Measurements from ENCODE around the gene REV3L. TPM values are rescaled to one million over a fixed set of nuclear protein-coding genes. Genes with fewer than 3 reads are reported as not detected.
"Not testable (repeated sequence)": the region's sequence is repeated elsewhere in the genome, so short reads cannot be mapped to it uniquely, and the experiment has no call there.

Gene REV3L
- total and polyA plus RNA-seq, 5 donors: 8.2 to 30.1 (median 26.7) TPM

DNA sequence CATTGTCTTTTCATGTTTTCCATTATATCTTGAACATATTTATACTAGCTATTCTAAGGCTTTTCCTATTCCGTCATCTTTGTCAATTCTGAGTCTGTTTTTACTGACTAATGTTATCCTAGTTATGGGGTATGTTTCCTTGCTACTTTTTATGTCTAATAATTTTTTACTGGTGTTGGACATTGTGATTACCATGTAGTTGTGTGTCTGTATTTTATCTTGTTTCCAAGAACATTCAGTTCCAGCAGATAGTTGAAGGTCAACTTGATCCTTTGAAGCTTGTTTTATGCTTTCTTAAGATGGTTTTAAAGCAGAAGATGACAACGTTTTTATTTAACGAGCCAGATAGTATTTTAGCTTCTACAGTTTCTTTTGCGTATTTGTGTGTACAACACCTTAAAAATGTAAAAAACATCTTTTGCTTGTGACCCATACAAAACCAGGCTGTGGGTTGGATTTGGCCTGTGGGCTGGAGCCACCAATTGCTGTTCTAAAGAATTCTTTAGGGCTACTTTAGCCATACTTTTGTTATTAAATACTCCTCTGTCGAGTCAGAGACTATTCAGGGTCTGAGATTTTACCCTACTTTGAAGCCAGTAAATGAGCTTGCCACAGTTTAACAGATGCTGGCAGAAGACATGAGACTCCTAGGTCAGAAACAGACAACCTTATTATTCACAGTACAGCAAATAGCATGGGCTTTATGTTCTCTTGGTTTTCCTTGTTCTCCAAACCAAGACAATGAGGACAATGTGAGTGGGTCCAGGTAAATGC is 38.7 kb upstream of the REV3L start:
- no peaks in the 10 kb centered on the region for H3K9me3 ChIP-seq (ENCODE audit: control insufficient read depth, low read length)
- H3K27me3 ChIP-seq (ENCODE audit: control insufficient read depth, insufficient read depth): no peaks in the 10 kb centered on the region
- intact Hi-C loops (cut with DNase I): no loop called here
- H3K4me1 ChIP-seq (ENCODE audit: control insufficient read depth, insufficient read depth, low read length): peaks cover 8% of the 10 kb centered on the region
- 90% methylated on average over 5 of the region's 5 CpGs for WGBS
- ATAC-seq: no peak
- H3K27ac ChIP-seq (ENCODE audit: low read length): no peak overlapping the region
- no peak for DNase-seq
- H3K4me3 ChIP-seq (ENCODE audit: low read length): no peak overlapping the region

DNA sequence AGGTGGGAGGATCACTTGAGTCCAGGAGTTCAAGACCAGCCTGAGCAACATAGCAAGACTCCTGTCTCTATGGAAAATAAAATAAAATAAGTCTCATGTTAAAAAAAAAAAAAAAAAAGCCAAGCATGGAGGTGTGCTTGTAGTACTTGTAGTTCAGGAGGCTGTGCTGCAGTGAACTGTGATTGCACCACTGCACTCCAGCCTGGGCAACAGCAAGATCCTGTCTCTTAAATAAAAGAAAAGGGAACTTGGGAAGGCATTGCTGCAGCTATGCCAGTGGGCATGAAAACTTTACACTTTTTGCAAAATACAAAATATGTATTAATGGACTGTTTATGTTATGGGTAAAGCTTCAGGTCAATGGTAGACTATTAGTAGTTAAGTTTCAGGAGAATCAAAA is 37.5 kb upstream of the REV3L start:
- Histone ChIP-seq H3K27ac (ENCODE audit: low read length) (no peak overlapping the region), H3K4me1 (ENCODE audit: control insufficient read depth, insufficient read depth, low read length) (peaks cover 8% of the 10 kb centered on the region), H3K9me3 (ENCODE audit: control insufficient read depth, low read length) (no peaks in the 10 kb centered on the region), H3K4me3 (ENCODE audit: low read length) (no peak overlapping the region), H3K27me3 (ENCODE audit: control insufficient read depth, insufficient read depth) (no peaks in the 10 kb centered on the region)
- no peak for ATAC-seq
- intact Hi-C loops (cut with DNase I): no loop called here
- DNase-seq: no peak

DNA sequence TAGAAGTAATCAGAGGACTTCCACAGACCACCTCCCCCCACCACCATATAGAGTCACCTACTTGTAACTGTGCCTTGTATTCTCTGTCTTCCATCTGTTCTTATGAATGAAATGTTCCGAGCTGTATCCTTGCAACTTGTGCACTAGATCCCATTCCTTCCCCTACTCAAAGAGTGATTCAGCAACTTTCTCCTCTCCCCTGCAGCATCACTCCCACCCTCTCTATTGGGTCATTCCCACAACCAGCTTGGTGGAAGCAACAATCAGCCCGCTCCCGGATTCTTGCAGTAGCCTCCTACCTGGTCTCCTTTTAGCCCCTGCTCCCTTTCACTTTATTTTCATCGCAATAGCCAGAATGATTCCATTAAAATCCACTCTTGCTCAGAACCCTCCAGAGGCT is 34.9 kb upstream of the REV3L start:
- Histone ChIP-seq H3K9me3 (ENCODE audit: control insufficient read depth, low read length) (no peaks in the 10 kb centered on the region), H3K4me1 (ENCODE audit: control insufficient read depth, insufficient read depth, low read length) (peaks cover 1% of the 10 kb centered on the region), H3K27me3 (ENCODE audit: control insufficient read depth, insufficient read depth) (no peaks in the 10 kb centered on the region), H3K4me3 (ENCODE audit: low read length) (no peak overlapping the region), H3K27ac (ENCODE audit: low read length) (no peak overlapping the region)
- intact Hi-C loops (cut with DNase I): no loop called here
- DNase-seq (no peak), ATAC-seq (no peak)
- 88% methylated on average over 4 of the region's 4 CpGs for whole genome bisulfite sequencing

DNA sequence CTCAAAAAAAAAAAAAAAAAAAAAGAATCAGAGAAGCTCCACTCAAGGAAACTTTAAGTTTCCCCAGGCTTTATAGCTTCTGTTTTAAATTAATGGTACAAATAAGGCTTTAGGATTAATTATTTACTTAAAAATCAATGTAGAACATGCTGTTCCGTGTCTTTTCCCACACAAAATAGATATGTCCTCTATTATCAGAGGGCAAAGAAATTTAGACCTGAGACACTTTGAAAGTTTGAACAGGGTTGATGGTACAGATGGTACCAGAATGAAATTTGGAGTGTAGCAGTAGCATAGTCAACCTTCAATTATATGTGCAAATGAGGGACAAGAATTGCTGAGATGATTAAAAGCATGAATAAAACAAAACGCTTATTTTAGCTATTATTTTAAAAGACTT is 32.2 kb upstream of the REV3L start:
- no peaks in the 10 kb centered on the region for H3K9me3 ChIP-seq (ENCODE audit: control insufficient read depth, low read length)
- ATAC-seq (no peak), DNase-seq (no peak)
- H3K4me3 ChIP-seq (ENCODE audit: low read length): no peak overlapping the region
- H3K4me1 ChIP-seq (ENCODE audit: control insufficient read depth, insufficient read depth, low read length): no peaks in the 10 kb centered on the region
- 97% methylated on average over 2 of the region's 2 CpGs for WGBS
- no peak overlapping the region for H3K27ac ChIP-seq (ENCODE audit: low read length)
- no peaks in the 10 kb centered on the region for H3K27me3 ChIP-seq (ENCODE audit: control insufficient read depth, insufficient read depth)
- intact Hi-C loops (cut with DNase I): no loop called here

DNA sequence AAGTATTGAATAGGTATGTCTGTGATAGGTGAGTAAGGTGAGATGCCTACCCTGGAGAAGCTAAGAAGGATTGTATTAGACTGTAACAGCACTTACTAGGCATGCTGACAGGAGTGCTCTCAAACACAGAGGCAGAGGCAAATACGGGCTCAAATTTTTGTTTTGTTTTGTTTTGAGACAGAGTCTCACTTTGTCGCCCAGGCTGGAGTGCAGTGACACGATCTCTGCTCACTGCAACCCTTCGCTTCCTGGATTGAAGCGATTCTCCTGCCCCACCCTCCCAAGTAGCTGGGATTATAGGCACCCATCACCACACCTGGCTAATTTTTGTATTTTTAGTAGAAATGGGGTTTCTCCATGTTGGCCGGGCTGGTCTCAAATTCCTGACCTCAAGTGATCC is 31.5 kb upstream of the REV3L start:
- H3K9me3 ChIP-seq (ENCODE audit: control insufficient read depth, low read length); H3K4me1 ChIP-seq (ENCODE audit: control insufficient read depth, insufficient read depth, low read length); intact Hi-C loops (cut with DNase I); H3K27me3 ChIP-seq (ENCODE audit: control insufficient read depth, insufficient read depth); DNase-seq; H3K4me3 ChIP-seq (ENCODE audit: low read length); H3K27ac ChIP-seq (ENCODE audit: low read length); ATAC-seq: not testable (repeated sequence)
- 90% methylated on average over 6 of the region's 6 CpGs for WGBS

DNA sequence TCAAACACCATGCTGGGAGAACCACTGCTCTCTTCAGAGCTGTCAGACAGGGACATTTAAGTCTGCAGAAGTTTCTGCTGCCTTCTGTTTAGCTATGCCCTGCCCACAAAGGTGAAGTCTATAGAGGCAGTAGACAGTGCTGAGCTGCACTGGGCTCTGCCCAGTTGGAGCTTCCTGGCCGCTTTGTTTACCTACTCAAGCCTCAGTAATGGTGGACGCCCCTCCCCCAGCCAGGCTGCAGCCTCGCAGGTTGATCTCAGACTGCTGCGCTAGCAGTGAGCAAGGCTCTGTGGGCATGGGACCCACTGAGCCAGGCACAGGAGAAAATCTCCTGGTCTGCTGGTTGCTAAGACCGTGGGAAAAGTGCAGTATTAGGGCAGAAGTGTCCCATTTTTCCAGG is 24.2 kb upstream of the REV3L start:
- H3K4me1 ChIP-seq (ENCODE audit: control insufficient read depth, insufficient read depth, low read length); DNase-seq; ATAC-seq; H3K27ac ChIP-seq (ENCODE audit: low read length); intact Hi-C loops (cut with DNase I); H3K27me3 ChIP-seq (ENCODE audit: control insufficient read depth, insufficient read depth); H3K4me3 ChIP-seq (ENCODE audit: low read length); H3K9me3 ChIP-seq (ENCODE audit: control insufficient read depth, low read length): not testable (repeated sequence)
- WGBS: 95% methylated on average over 5 of the region's 5 CpGs

DNA sequence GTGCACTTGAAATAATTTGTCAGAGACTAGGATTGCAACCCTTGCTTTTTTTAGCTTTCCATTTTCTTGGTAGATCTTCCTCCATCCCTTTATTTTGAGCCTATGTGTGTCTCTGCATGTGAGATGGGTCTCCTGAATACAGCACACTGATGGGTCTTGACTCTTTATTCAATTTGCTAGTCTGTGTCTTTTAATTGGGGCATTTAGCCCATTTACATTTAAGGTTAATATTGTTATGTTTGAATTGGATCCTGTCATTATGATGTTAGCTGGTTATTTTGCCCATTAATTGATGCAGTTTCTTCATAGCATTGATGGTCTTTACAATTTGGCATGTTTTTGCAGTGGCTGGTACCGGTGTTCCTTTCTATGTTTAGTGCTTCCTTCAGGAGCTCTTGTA is 22.5 kb upstream of the REV3L start:
- H3K9me3 ChIP-seq (ENCODE audit: control insufficient read depth, low read length); H3K27me3 ChIP-seq (ENCODE audit: control insufficient read depth, insufficient read depth); intact Hi-C loops (cut with DNase I); H3K27ac ChIP-seq (ENCODE audit: low read length); DNase-seq; H3K4me3 ChIP-seq (ENCODE audit: low read length); ATAC-seq; H3K4me1 ChIP-seq (ENCODE audit: control insufficient read depth, insufficient read depth, low read length): not testable (repeated sequence)
- WGBS: 95% methylated on average over 1 of the region's 1 CpG

DNA sequence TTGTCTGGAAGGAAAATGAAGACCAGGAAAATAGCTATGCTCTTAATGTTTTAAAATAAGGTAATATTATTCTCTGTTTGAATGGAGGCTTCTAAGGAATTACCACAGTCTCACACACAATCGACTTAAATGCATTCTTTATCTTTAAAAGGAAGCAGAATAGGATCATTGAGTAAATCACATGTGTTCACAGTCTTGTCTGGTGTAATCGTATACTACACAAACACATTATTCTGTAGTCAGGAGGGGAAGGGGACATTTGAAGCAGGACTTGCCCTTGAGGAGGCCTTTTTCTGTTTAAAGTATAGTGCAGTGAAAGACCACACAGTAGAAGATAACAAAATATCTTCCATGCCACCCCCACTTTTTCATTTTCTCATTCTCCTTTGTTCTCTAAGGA is 20.6 kb upstream of the REV3L start:
- Histone ChIP-seq H3K9me3 (ENCODE audit: control insufficient read depth, low read length) (no peaks in the 10 kb centered on the region), H3K27ac (ENCODE audit: low read length) (no peak overlapping the region), H3K4me3 (ENCODE audit: low read length) (no peak overlapping the region), H3K27me3 (ENCODE audit: control insufficient read depth, insufficient read depth) (no peaks in the 10 kb centered on the region), H3K4me1 (ENCODE audit: control insufficient read depth, insufficient read depth, low read length) (peaks cover 1% of the 10 kb centered on the region)
- DNase-seq (no peak), ATAC-seq (no peak)
- intact Hi-C loops (cut with DNase I): no loop called here
- whole genome bisulfite sequencing: 27% methylated on average over 2 of the region's 2 CpGs

DNA sequence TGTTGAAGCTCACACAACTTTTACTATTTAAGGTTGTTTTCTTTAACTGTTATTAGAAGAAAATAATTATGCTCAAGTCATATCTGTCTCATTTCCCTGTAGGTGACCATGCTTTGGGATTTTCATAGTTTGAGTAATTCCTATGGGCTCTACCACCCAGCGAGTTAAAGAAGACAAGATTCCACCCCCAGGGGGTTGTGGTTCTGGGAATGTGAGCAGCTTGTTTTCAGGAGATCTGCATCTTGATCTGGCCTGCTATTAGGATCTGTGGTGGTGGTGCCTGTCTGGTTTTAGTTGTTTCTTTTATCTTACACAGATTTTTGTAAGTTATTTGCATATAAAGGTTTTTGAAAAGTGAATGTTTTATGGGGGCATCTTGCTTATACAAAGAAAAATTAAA is 20.2 kb upstream of the REV3L start:
- Histone ChIP-seq H3K27me3 (ENCODE audit: control insufficient read depth, insufficient read depth) (no peaks in the 10 kb centered on the region), H3K27ac (ENCODE audit: low read length) (no peak overlapping the region), H3K4me1 (ENCODE audit: control insufficient read depth, insufficient read depth, low read length) (peaks cover 1% of the 10 kb centered on the region), H3K4me3 (ENCODE audit: low read length) (no peak overlapping the region), H3K9me3 (ENCODE audit: control insufficient read depth, low read length) (no peaks in the 10 kb centered on the region)
- no peak for DNase-seq
- intact Hi-C loops (cut with DNase I): no loop called here
- WGBS: 88% methylated on average over 1 of the region's 1 CpG
- no peak for ATAC-seq

DNA sequence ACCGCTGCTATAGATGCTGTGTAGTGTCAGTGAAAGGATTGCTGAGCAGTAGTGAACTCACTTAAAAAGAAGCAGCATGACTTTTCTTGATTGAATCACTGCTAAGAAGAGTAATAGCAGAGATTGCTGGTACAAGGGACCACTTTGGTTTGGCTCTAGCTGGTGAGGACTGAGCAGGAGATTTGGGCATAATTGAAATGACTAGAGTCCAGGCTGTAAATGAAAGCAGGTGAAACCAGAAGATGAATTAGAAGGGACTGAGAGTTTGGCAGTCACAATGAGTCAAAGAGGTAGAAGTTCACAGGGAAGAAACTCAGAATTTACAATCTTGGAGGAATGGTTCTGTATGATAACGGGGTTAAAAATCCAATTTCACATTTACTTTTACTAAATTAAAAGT is 19.1 kb upstream of the REV3L start:
- Histone ChIP-seq H3K4me1 (ENCODE audit: control insufficient read depth, insufficient read depth, low read length) (peaks cover 3% of the 10 kb centered on the region), H3K9me3 (ENCODE audit: control insufficient read depth, low read length) (no peaks in the 10 kb centered on the region), H3K27ac (ENCODE audit: low read length) (no peak overlapping the region), H3K4me3 (ENCODE audit: low read length) (no peak overlapping the region), H3K27me3 (ENCODE audit: control insufficient read depth, insufficient read depth) (no peaks in the 10 kb centered on the region)
- ATAC-seq (no peak), DNase-seq (no peak)
- WGBS: 98% methylated on average over 2 of the region's 2 CpGs
- intact Hi-C loops (cut with DNase I): no loop called here

DNA sequence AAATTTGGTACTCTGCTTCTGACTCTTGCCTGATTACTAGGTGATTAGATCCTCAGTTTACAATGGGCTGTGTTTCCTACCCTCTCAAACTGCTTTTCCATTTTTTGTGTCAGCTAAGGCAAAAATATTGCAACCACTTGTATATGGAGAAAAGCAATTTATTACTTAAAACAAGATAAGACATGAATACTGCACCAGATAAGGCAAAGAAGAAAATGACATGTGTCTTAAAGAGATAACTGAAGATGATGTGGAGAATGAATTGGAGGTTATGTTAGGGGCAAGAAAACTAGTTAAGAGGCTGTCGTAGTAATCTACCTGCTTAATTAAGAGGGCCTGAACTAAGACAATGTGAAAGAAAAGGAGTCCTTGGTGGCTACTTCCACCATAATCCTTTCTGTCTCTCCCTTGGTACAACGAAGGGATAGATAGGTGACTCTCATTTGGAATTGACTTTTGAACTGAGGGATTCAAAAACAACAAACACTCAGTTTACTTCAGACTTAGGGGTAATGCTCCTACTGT is 16.3 kb upstream of the REV3L start:
- 90% methylated on average over 2 of the region's 2 CpGs for WGBS
- Histone ChIP-seq H3K27ac (ENCODE audit: low read length) (no peak overlapping the region), H3K4me3 (ENCODE audit: low read length) (no peak overlapping the region), H3K4me1 (ENCODE audit: control insufficient read depth, insufficient read depth, low read length) (peaks cover 3% of the 10 kb centered on the region), H3K27me3 (ENCODE audit: control insufficient read depth, insufficient read depth) (no peaks in the 10 kb centered on the region), H3K9me3 (ENCODE audit: control insufficient read depth, low read length) (no peaks in the 10 kb centered on the region)
- intact Hi-C loops (cut with DNase I): no loop called here
- ATAC-seq (no peak), DNase-seq (no peak)

All from right cardiac atrium (tissue), 5 donors.